ENCODE results near the gene GPHN. TPM values are rescaled to one million over a fixed set of nuclear protein-coding genes. Genes with fewer than 3 reads are reported as not detected.

GPHN gene
- total and polyA plus RNA-seq, 10 of the 15 experiments (the other 5 are each of a cell fraction or from before 2014, with no cell fraction given), result 22.3 to 48.8 (median 33.1) TPM

DNA sequence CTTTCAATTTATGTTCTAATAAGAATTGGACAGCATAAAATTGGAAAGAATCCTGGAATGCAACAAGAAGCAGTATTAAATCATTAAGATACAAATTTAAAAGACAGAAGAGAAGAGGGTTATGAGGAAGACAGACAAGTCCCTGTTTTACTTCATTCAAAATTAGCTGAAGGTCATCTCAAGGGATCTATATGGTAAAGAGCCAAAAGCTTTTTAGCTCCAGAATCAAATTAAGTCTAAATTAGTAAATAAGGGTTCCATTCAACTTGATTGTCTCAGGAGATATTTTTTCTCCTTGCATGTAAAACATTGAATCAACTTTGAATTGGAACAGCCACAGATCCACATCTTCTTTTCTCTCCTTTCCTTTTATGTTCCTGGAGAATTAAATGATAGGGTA lies 14.2 kb upstream of the GPHN start:
- ATAC-seq (no peak), DNase-seq (ENCODE audit: low read depth, low spot score) (no peak), FAIRE-seq (no peak)
- Histone ChIP-seq H3K4me3 (no peak overlapping the region), H3K36me3 (ENCODE audit: control insufficient read depth in 2 of 2, insufficient read depth in 2 of 2, low read length in 1 of 2) (no peaks in the 10 kb centered on the region), H3K79me2 (ENCODE audit: control insufficient read depth, insufficient read depth, low read length) (no peaks in the 10 kb centered on the region), H3K27ac (ENCODE audit: control insufficient read depth, insufficient read depth) (no peak overlapping the region), H3K4me2 (ENCODE audit: control insufficient read depth, insufficient read depth) (no peak overlapping the region), H4K20me1 (ENCODE audit: control insufficient read depth, insufficient read depth) (no peaks in the 10 kb centered on the region), H2AFZ (ENCODE audit: control insufficient read depth, low read depth, low read length) (no peak overlapping the region), H3K27me3 (replicated peaks in 1 of 2; ENCODE audit: control insufficient read depth in 2 of 2, insufficient read depth in 2 of 2, low read length in 1 of 2) (no peaks in the 10 kb centered on the region), H3K4me1 (ENCODE audit: control insufficient read depth, insufficient read depth, low read length) (peaks cover 3% of the 10 kb centered on the region; the same call in 1 of the 2 replicates), H3K9ac (ENCODE audit: control insufficient read depth, insufficient read depth, low read length) (no peak overlapping the region), H3K9me3 (replicated peaks; ENCODE audit: control insufficient read depth, insufficient read depth, low read length) (no peaks in the 10 kb centered on the region)
- POLR2A ChIA-PET, result no interaction called here
- intact Hi-C loops (cut with micrococcal nuclease; ENCODE audit: unreplicated experiment), result loop anchor here (2.0 kb wide), 1 partner anchor 131 kb away; no protein-coding TSS in a partner anchor
- CTCF ChIA-PET, result interaction anchor here (0.6 to 1.3 kb wide), 2 partner anchors 340 to 792 kb away, joined by 3 read pairs; no protein-coding TSS in a partner anchor
- in situ Hi-C loops (cut with MboI), result loop anchor here (10.0 kb wide), 1 partner anchor 621 kb away; no protein-coding TSS in a partner anchor
- RAD21 ChIA-PET (ENCODE audit: unreplicated experiment), result interaction anchor here (1.2 kb wide), 1 partner anchor 131 kb away, joined by 3 read pairs; no protein-coding TSS in a partner anchor
- TF ChIP-seq POU2F2 (IDR thresholded peaks at IDR 0.05; ENCODE audit: borderline replicate concordance, low read depth, low read length), result no peak
- no peak for TF ChIP-seq GABPA (IDR thresholded peaks at IDR 0.05; ENCODE audit: low read depth)
- TF ChIP-seq TCF3 (IDR thresholded peaks at IDR 0.05; ENCODE audit: borderline replicate concordance, insufficient read depth, low read depth, low read length), result no peak
- no peak for TF ChIP-seq SMARCA5 (IDR thresholded peaks at IDR 0.05)
- TF ChIP-seq, protein P1, sequence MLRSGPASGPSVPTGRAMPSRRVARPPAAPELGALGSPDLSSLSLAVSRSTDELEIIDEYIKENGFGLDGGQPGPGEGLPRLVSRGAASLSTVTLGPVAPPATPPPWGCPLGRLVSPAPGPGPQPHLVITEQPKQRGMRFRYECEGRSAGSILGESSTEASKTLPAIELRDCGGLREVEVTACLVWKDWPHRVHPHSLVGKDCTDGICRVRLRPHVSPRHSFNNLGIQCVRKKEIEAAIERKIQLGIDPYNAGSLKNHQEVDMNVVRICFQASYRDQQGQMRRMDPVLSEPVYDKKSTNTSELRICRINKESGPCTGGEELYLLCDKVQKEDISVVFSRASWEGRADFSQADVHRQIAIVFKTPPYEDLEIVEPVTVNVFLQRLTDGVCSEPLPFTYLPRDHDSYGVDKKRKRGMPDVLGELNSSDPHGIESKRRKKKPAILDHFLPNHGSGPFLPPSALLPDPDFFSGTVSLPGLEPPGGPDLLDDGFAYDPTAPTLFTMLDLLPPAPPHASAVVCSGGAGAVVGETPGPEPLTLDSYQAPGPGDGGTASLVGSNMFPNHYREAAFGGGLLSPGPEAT (IDR thresholded peaks at IDR 0.05; ENCODE audit: low read depth), result no peak
- TF ChIP-seq RAD51 (IDR thresholded peaks at IDR 0.05), result no peak
- TF ChIP-seq ZBED1 (IDR thresholded peaks at IDR 0.05; ENCODE audit: borderline replicate concordance), result no peak
- SMC1A ChIA-PET (ENCODE audit: uncharacterized antibody, unreplicated experiment), result interaction anchor here (1.6 kb wide), 2 partner anchors 56 to 524 kb away, joined by 3 read pairs; no protein-coding TSS in a partner anchor
- no TSS peak for BruUV-seq (replicated peaks)
